HG03159 (cell line): ENCODE measurements around the gene OR2L3.
"Not testable (repeated sequence)": the region's sequence is repeated elsewhere in the genome, so short reads cannot be mapped to it uniquely, and the experiment has no call there.

Experiments
- ATAC-seq: cut with Tn5 transposase; IDR thresholded peaks from one replicate; pipeline ENCODE4 v1.9.1; 2021; ENCODE audit warnings: mild to moderate bottlenecking, moderate library complexity; ENCODE audit not compliant: unreplicated experiment

Gene OR2L3

DNA sequence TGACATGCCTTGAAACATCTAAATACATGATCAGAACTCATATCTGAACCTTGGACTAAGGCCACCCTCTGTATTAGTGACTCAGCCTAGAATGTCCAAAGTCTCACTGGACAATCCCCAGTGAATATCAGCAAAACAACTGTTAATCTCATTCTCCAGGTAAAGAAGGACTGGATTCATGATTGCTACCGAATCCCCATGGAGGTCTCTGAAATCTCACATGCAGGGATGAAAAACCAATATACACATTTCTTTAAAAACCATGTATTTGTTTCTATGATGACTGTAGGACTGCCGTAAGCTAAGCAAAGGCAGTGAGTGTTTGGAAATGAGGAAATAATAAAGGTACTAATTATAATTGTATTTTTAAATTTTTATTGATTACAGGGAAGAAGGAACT, at the start of gene OR2L3:
Gene OR2L3, plus strand, starts transcription at position 301 of the 400 bp plus-strand sequence. CDS start 13,846 bp downstream, outside the sequence.
- ATAC-seq: no peak

- ATAC-seq: no peak
Measured at GRCh38 chr1:247998811-247999210, 47.8 kb upstream of the OR2L3 start.

DNA sequence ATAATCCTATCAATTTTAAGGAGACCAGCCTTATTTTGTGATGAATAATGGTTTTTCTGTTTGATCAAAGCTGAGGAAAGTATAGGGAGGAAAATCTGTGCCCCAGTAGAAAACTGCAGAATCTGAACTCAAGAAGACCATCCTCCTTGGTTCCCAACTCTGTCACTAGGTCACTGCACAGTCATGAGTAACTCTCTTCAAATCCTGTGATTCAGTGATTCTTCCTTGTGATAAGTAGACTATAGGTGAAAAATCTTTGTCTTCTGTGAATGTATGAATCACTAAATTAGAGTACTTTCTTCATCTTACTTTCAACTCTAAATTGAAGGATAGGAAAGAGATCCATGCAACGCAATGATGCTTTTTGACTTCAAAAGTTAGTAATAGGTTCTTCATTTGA, 46.5 kb upstream of the OR2L3 start:
- no peak for ATAC-seq

DNA sequence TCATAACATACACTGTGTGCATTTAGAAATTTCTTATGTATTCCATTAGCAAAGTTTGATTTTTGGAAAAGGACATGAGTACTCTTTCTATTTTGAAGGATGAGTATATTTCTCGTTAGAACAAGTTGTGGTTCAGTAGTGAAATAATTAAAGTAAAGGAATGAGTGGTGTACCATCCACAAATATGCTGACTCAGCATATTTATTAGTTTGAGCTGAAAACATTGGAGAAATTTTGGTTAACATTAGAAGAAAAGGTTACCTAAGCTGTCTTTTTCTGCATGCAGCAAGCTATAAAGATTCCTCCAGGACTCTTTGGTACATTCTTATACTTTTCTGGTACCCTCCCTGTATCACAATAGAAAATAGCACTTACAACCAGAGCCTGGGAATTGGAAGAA, 38.9 kb upstream of the OR2L3 start:
- no peak for ATAC-seq

- ATAC-seq: no peak
Measured at GRCh38 chr1:248009681-248010080, 37.0 kb upstream of the OR2L3 start.

- no peak for ATAC-seq
Measured at GRCh38 chr1:248013229-248013710, 33.4 kb upstream of the OR2L3 start, which contains the start of gene OR2L5. TSS of gene OR2L5 (plus strand) at chr1:248013660. CDS start at chr1:248021948, 8,288 bp downstream.

- no peak for ATAC-seq
Measured at GRCh38 chr1:248015803-248016202, 30.8 kb upstream of the OR2L3 start.

GRCh38 chr1:248029770-248030169, 16.9 kb upstream of the OR2L3 start, which contains the start of gene OR2L2:
TSS of gene OR2L2 (plus strand) at chr1:248030070. CDS start at chr1:248038268, 8,198 bp downstream.
- ATAC-seq: no peak

- no peak for ATAC-seq
Measured at GRCh38 chr1:248045209-248045608, 1.4 kb upstream of the OR2L3 start.

- ATAC-seq: no peak
Measured at GRCh38 chr1:248047008-248047407, 372 bp downstream of the OR2L3 start.

- ATAC-seq: no peak
Measured at GRCh38 chr1:248054671-248055070, 8.0 kb downstream of the OR2L3 start.

GRCh38 chr1:248055261-248055660, 8.6 kb downstream of the OR2L3 start:
- no peak for ATAC-seq

GRCh38 chr1:248065071-248065470, 18.4 kb downstream of the OR2L3 start:
- no peak for ATAC-seq

- no peak for ATAC-seq
Measured at GRCh38 chr1:248065604-248066003, 19.0 kb downstream of the OR2L3 start.

DNA sequence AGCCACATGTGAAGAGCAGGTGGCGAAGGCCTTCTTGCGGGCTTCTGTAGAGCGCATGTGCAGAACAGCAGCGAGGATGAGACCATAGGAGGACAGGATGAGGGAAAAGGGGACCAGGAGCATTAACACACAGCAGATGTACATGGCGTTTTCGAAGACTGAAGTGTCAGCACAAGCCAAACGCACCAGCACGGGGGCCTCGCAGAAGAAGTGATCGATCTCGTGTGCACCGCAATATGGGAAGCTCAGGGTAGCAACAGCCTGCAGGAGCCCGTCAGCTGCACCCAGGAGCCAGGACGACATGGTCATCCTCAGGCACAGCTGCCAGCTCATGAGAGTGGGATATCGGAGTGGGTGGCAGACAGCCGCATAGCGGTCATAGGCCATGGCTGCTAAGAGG, 37.2 kb downstream of the OR2L3 start:
- not testable (repeated sequence) for ATAC-seq

DNA sequence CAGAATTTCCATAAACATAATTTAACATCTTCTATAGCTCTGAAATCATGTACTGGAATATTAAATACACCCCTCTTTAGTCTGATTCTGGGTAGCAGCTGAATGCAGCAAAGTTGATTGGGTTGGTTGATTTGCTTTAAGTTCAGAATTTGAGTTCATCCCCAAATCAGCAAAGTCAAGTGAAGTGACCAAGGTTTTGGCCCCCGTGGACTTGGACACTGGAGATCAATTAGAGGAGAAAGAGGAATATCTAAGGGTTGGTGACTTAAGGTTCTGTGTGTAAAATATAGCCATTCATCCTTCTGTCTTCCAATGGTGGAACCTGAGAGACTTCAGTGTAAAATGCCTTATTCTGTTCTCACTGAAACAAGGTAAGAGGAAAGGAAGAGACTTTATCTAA, 48.2 kb downstream of the OR2L3 start, which contains the start of gene OR2L13:
Gene OR2L13, plus strand, starts transcription at position 301 of the 400 bp plus-strand sequence. CDS start 4,192 bp downstream, outside the sequence.
- no peak for ATAC-seq

GRCh38 chr1:248098529-248098928, 51.9 kb downstream of the OR2L3 start:
- no peak for ATAC-seq

GRCh38 chr1:248102847-248103246, 56.2 kb downstream of the OR2L3 start:
- no peak for ATAC-seq

DNA sequence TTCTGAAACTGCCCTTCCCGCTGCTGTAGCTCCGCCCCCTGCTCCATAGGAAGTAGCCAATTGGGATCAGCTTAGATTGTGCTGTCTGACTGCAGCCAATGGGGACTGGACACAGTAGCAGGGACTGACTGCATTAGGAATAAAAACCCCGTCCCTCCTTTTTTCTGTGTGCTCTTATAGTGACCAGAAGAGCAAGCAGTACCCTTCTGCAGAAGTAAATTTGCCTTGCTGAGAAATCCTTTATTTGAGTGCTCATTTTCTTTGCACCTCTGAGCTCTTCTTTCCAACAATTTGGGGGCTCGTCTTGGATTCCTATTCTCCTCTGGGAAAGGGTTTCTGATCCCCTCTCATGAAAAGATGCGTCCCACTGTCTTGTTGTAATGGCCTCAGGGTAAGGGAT, 64.5 kb downstream of the OR2L3 start:
- ATAC-seq: no peak
